IPS DF 6.9 (cell line): ENCODE results near the gene HMGXB4.
"Not testable (repeated sequence)": the region's sequence is repeated elsewhere in the genome, so short reads cannot be mapped to it uniquely, and the experiment has no call there.

ENCODE experiments used
- DNase-seq: peaks from one replicate; pipeline ENCODE4 v3.0.0-alpha.2; 2013; ENCODE audit warnings: low read depth, low spot score
- H3K27ac ChIP-seq: one replicate; pipeline ENCODE4 v1.5.1; 2013; ENCODE audit warnings: low read length, control low read depth
- H3K27me3 ChIP-seq: 2 replicates; pipeline ENCODE4 v1.6.1; 2013; ENCODE audit warnings: mild to moderate bottlenecking, low read length; ENCODE audit not compliant: control insufficient read depth, insufficient read depth
- H3K36me3 ChIP-seq: 2 replicates; pipeline ENCODE4 v1.6.1; 2013; ENCODE audit warnings: low read length; ENCODE audit not compliant: control insufficient read depth, insufficient read depth
- H3K4me1 ChIP-seq: 2 replicates; pipeline ENCODE4 v1.6.1; 2013; ENCODE audit warnings: low read length; ENCODE audit not compliant: control insufficient read depth, insufficient read depth
- H3K4me3 ChIP-seq: 2 replicates; pipeline ENCODE4 v1.5.1; 2013; ENCODE audit warnings: mild to moderate bottlenecking, low read length
- H3K9me3 ChIP-seq: 2 replicates; pipeline ENCODE4 v1.6.1; 2013; ENCODE audit warnings: low read length, inconsistent platforms; ENCODE audit not compliant: control insufficient read depth, insufficient read depth
- WGBS: extraction: QIAGEN DNeasy Blood & Tissue Kit; methylation state at CpG from one replicate; pipeline ENCODE4 v1.1.7; 2013; ENCODE audit warnings: mixed read lengths, missing lambda C conversion rate; ENCODE audit not compliant: insufficient read length, insufficient coverage; 5-methylcytosine and 5-hydroxymethylcytosine counted together

HMGXB4 gene

GRCh38 chr22:35220221-35220620, 37.1 kb upstream of the HMGXB4 start:
- Histone ChIP-seq H3K4me1 (no peaks in the 10 kb centered on the region), H3K27me3 (no peaks in the 10 kb centered on the region), H3K27ac (no peak overlapping the region), H3K9me3 (no peaks in the 10 kb centered on the region), H3K4me3 (no peak overlapping the region), H3K36me3 (no peaks in the 10 kb centered on the region)
- no peak for DNase-seq
- WGBS = no CpG with 5 or more reads among the region's 2 CpGs

- H3K4me1 ChIP-seq = peaks cover 3% of the 10 kb centered on the region; the same call in 1 of the 2 replicates
- no peak for DNase-seq
- H3K9me3 ChIP-seq = no peaks in the 10 kb centered on the region
- H3K27ac ChIP-seq = no peak overlapping the region
- H3K4me3 ChIP-seq = no peak overlapping the region
- no CpG with 5 or more reads among the region's 4 CpGs for whole genome bisulfite sequencing
- no peaks in the 10 kb centered on the region for H3K27me3 ChIP-seq
- no peaks in the 10 kb centered on the region for H3K36me3 ChIP-seq
These were observed 32.3 kb upstream of the HMGXB4 start for GRCh38 chr22:35225010-35225409.

GRCh38 chr22:35226958-35227647, 30.2 kb upstream of the HMGXB4 start:
- Histone ChIP-seq H3K36me3 (no peaks in the 10 kb centered on the region), H3K27ac (no peak overlapping the region), H3K27me3 (no peaks in the 10 kb centered on the region), H3K4me1 (peaks cover 3% of the 10 kb centered on the region; the same call in 1 of the 2 replicates), H3K4me3 (no peak overlapping the region), H3K9me3 (no peaks in the 10 kb centered on the region)
- DNase-seq = no peak
- no CpG with 5 or more reads among the region's 5 CpGs for WGBS

DNA sequence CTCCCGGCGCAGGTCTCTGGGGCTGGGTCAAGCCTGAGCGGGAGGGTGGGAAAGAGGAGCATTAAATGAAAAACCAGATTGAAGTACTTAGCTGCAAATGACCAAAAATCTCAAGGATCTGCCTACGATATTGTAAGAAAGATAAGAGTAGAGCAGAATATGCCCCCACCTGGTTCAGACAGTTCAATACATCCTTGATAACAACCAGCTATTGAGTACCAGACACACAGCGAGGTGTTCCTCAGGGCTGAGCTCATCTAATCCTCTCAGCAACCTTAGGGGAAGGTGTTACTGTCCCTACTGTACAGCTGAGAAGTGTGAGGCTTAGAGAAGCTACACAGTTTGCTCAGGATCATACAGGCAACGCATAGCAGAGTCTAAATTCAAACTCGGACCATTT, 27.4 kb upstream of the HMGXB4 start:
- peaks cover 3% of the 10 kb centered on the region; the same call in 1 of the 2 replicates for H3K4me1 ChIP-seq
- no peak for DNase-seq
- H3K27ac ChIP-seq = no peak overlapping the region
- no peaks in the 10 kb centered on the region for H3K36me3 ChIP-seq
- WGBS = no CpG with 5 or more reads among the region's 7 CpGs
- no peaks in the 10 kb centered on the region for H3K27me3 ChIP-seq
- H3K4me3 ChIP-seq = no peak overlapping the region
- H3K9me3 ChIP-seq = no peaks in the 10 kb centered on the region

DNA sequence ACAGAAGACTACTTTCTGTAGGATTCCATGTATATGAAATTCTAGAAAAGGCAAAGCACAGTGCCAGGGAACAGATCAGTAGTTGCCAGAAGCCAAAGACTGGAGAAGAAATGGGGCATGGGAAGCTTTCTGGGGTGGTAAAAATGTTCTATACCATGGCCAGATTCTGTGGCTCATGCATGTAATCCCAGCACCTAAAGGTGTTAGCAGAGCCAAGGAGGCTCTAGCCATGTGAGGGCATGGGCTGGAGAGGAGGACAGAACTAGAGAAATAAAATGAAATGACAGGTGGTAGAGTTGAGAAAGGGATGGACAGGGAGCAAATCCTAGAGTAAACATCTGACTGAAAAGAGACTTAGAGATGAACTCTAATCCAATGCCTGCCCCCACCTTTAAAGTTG, 26.9 kb upstream of the HMGXB4 start:
- Histone ChIP-seq H3K36me3 (no peaks in the 10 kb centered on the region), H3K27me3 (no peaks in the 10 kb centered on the region), H3K4me1 (peaks cover 3% of the 10 kb centered on the region; the same call in 1 of the 2 replicates), H3K9me3 (no peaks in the 10 kb centered on the region), H3K4me3 (no peak overlapping the region), H3K27ac (no peak overlapping the region)
- DNase-seq = no peak

DNA sequence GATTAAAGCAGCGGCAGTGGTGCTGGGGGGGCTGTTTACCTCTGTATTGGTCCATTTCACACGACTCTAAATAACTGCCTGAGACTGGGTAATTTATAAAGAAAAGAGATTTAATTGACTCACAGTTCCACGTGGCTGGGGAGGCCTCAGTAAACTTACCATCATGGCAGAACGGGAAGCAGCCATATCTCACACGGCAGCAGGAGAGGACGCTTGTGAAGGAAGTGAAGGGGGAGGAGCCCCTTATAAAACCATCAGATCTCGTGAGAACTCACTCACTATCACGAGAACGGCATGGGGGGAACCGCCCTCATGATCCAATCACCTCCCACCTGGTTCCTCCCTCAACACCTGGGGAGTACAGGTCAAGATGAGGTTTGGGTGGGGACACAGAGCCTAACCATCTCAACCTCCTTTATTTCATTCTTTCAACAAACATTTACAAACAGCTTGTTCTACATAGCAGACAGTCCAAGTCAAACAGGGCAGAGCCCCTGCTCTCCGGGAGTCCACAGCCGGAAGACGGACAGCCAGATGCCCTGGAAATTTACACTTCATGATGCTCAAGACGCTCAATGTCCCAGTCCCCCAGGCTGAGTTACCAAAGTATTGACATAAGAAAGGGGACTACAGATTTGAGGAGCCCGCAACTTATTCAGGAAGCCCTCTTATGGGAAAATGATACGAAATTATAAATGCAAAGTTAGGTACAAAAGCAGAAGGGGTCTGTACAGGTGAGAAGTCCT, 26.3 kb upstream of the HMGXB4 start:
- DNase-seq = no peak
- peaks cover 3% of the 10 kb centered on the region; the same call in 1 of the 2 replicates for H3K4me1 ChIP-seq
- H3K27ac ChIP-seq = no peak overlapping the region
- no peak overlapping the region for H3K4me3 ChIP-seq
- no peaks in the 10 kb centered on the region for H3K9me3 ChIP-seq
- no peaks in the 10 kb centered on the region for H3K36me3 ChIP-seq
- H3K27me3 ChIP-seq = no peaks in the 10 kb centered on the region
- WGBS = no CpG with 5 or more reads among the region's 16 CpGs

- peak; percentile 84 for DNase-seq
- WGBS = no CpG with 5 or more reads among the region's 7 CpGs
- H3K27ac ChIP-seq = no peak overlapping the region
These were observed 25.7 kb upstream of the HMGXB4 start for GRCh38 chr22:35231585-35232084.

DNA sequence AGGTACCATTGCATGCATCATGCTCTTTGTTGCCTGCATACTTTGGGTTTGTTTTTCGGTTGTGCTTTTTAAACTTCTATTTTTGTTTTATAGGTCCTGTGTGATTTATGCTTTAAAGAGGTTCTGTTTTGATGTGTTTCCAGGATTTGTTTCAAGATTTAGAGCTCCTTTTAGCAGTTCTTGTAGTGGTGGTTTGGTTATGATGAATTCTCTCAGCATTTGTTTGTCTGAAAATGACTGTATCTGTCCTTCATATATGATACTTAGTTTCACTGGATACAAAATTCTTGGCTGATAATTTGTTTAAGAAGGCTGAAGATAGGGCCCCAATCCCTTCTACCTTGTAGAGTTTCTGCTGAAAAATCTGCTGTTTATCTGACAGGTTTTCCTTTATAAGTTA, 18.5 kb upstream of the HMGXB4 start:
- H3K27me3 ChIP-seq, H3K27ac ChIP-seq, H3K4me1 ChIP-seq, H3K4me3 ChIP-seq, DNase-seq, H3K9me3 ChIP-seq, H3K36me3 ChIP-seq: not testable (repeated sequence)
- WGBS = no CpG with 5 or more reads among the region's 1 CpG

More at GRCh38 chr22:35231585-35232084, 25.7 kb upstream of the HMGXB4 start:
- H3K27me3 ChIP-seq = no peaks in the 10 kb centered on the region
- H3K9me3 ChIP-seq = no peaks in the 10 kb centered on the region
- H3K36me3 ChIP-seq = no peaks in the 10 kb centered on the region
- H3K4me3 ChIP-seq = no peak overlapping the region
- peaks cover 3% of the 10 kb centered on the region; the same call in 1 of the 2 replicates for H3K4me1 ChIP-seq

DNA sequence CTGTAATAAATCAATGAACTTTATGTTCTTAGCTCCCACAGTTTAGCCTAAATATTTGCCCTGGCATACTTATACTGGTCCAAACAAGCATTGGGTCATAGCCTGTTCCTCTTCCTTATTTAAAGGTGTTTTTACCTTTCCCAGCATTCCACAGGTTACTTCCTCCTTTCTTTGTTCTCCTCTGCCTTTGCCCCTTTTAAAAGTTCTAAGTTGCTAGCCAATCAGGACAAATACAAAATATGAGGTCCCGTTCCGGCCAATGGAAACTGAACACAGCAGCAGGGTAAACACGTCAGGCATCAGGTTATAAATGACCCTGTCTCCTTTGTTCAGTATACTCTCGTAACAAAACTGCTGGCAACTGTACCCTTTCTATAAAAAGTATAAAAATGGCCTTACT, 12.8 kb upstream of the HMGXB4 start:
- WGBS = no CpG with 5 or more reads among the region's 4 CpGs
- H3K36me3 ChIP-seq, H3K4me1 ChIP-seq, H3K4me3 ChIP-seq, H3K27ac ChIP-seq, H3K27me3 ChIP-seq, DNase-seq, H3K9me3 ChIP-seq: not testable (repeated sequence)

- no CpG with 5 or more reads among the region's 4 CpGs for WGBS
These were observed 7.1 kb upstream of the HMGXB4 start for GRCh38 chr22:35250156-35250555.

More at GRCh38 chr22:35250156-35250555, 7.1 kb upstream of the HMGXB4 start:
- H3K4me1 ChIP-seq = no peaks in the 10 kb centered on the region
- no peak overlapping the region for H3K4me3 ChIP-seq
- H3K9me3 ChIP-seq = no peaks in the 10 kb centered on the region
- no peak overlapping the region for H3K27ac ChIP-seq
- no peak for DNase-seq
- no peaks in the 10 kb centered on the region for H3K27me3 ChIP-seq
- H3K36me3 ChIP-seq = no peaks in the 10 kb centered on the region
